ENCODE data around the gene KRABD2.

- TF ChIP-seq CTCF (conservative IDR thresholded peaks at IDR 0.05; ENCODE audit: low read depth in 2 of 2) (no peak), CREB1 (CRISPR knock-in tag; IDR thresholded peaks at IDR 0.05; ENCODE audit: low read depth) (no peak), EZH2 (IDR thresholded peaks at IDR 0.05; ENCODE audit: low read depth, unreplicated experiment) (no peak)
Measured at GRCh38 chr17:8410883-8411238, 34.4 kb upstream of the KRABD2 start.

Data from GM23338 (cell line).